Measurements from ENCODE around the gene TANGO6.

GRCh38 chr16:69064124-69064763 is 220.9 kb downstream of the TANGO6 start:
- no peak for TF ChIP-seq CTCF (IDR thresholded peaks at IDR 0.05)
- peak; percentile 49; the same call in 1 of the 2 replicates for TF ChIP-seq GATA3 (IDR thresholded peaks at IDR 0.05; ENCODE audit: borderline replicate concordance)
- peak in 1 of 2 experiments; percentile 31; a peak in 1 of 5 replicates for TF ChIP-seq RAD21 (conservative IDR thresholded peaks at IDR 0.05 in 1 of 2, IDR thresholded peaks at IDR 0.05 in 1 of 2)
- no peak for TF ChIP-seq MYC (IDR thresholded peaks at IDR 0.05; ENCODE audit: borderline replicate concordance, low read length)
- TF ChIP-seq POLR2A (IDR thresholded peaks at IDR 0.05; ENCODE audit: low read length), result no peak
- TF ChIP-seq MAFK (IDR thresholded peaks at IDR 0.05; ENCODE audit: partially characterized antibody), result no peak
- TF ChIP-seq REST (IDR thresholded peaks at IDR 0.05), result no peak
- TF ChIP-seq, protein P1, sequence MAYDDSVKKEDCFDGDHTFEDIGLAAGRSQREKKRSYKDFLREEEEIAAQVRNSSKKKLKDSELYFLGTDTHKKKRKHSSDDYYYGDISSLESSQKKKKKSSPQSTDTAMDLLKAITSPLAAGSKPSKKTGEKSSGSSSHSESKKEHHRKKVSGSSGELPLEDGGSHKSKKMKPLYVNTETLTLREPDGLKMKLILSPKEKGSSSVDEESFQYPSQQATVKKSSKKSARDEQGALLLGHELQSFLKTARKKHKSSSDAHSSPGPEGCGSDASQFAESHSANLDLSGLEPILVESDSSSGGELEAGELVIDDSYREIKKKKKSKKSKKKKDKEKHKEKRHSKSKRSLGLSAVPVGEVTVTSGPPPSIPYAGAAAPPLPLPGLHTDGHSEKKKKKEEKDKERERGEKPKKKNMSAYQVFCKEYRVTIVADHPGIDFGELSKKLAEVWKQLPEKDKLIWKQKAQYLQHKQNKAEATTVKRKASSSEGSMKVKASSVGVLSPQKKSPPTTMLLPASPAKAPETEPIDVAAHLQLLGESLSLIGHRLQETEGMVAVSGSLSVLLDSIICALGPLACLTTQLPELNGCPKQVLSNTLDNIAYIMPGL (CRISPR knock-in tag; IDR thresholded peaks at IDR 0.05; ENCODE audit: borderline replicate concordance), result no peak
- TF ChIP-seq HDAC2 (IDR thresholded peaks at IDR 0.05), result no peak
- TF ChIP-seq SREBF2 (IDR thresholded peaks at IDR 0.05), result no peak
- no peak for TF ChIP-seq PHF8 (IDR thresholded peaks at IDR 0.05; ENCODE audit: borderline replicate concordance, low read depth)
